PC-9 (cell line): ENCODE measurements around the gene DNAJC13.

Experiments
- CTCF ChIP-seq: fragments of 200-600 bp; sonication (generic); conservative IDR thresholded peaks from 2 replicates; pipeline ENCODE4 v1.6.1; 2017; ENCODE audit warnings: mixed run types, antibody characterized with exemption, mild to moderate bottlenecking, moderate library complexity
- EZH2 ChIP-seq: fragments of 200-600 bp; sonication (generic); IDR thresholded peaks from 2 replicates; pipeline ENCODE4 v1.8.0; 2017; ENCODE audit warnings: antibody characterized with exemption, low read depth

GRCh38 chr3:132564070-132564465 is 146.8 kb downstream of the DNAJC13 start:
- TF ChIP-seq CTCF (no peak), EZH2 (no peak)
